Neural progenitor cell (in vitro differentiated cells): ENCODE measurements around the gene HHLA2. TPM values are rescaled to one million over a fixed set of nuclear protein-coding genes. Genes with fewer than 3 reads are reported as not detected.
"Not testable (repeated sequence)": the region's sequence is repeated elsewhere in the genome, so short reads cannot be mapped to it uniquely, and the experiment has no call there.

ENCODE experiments used
- DNase-seq: peaks from one replicate; pipeline ENCODE4 v3.0.0-alpha.2; 2016; ENCODE audit warnings: low spot score
- H2AFZ ChIP-seq: fragments of 200-600 bp; sonication (generic); replicated peaks from 2 replicates; pipeline ENCODE4 v1.6.1; 2016; ENCODE audit warnings: antibody characterized with exemption
- H3F3A ChIP-seq: fragments of 200-600 bp; sonication (generic); 2 replicates; pipeline ENCODE4 v1.6.1; 2016; ENCODE audit warnings: antibody characterized with exemption, low read depth
- H3K27ac ChIP-seq: fragments of 200-600 bp; sonication (generic); 2 replicates; pipeline ENCODE4 v1.5.1; 2016; ENCODE audit warnings: mild to moderate bottlenecking
- H3K27me3 ChIP-seq: fragments of 200-600 bp; sonication (generic); 2 replicates; pipeline ENCODE4 v1.6.1; 2016; ENCODE audit warnings: mild to moderate bottlenecking, moderate library complexity
- H3K36me3 ChIP-seq: fragments of 200-600 bp; sonication (generic); 2 replicates; pipeline ENCODE4 v1.5.1; 2016
- H3K4me1 ChIP-seq: fragments of 200-600 bp; sonication (generic); 2 replicates; pipeline ENCODE4 v1.6.1; 2016; ENCODE audit warnings: mixed run types
- H3K4me2 ChIP-seq: fragments of 200-600 bp; sonication (generic); 2 replicates; pipeline ENCODE4 v1.6.1; 2016
- H3K4me3 ChIP-seq: fragments of 200-600 bp; sonication (generic); 2 replicates; pipeline ENCODE4 v1.5.1; 2016
- H3K79me2 ChIP-seq: fragments of 200-600 bp; sonication (generic); 2 replicates; pipeline ENCODE4 v1.6.1; 2016; ENCODE audit warnings: low read depth
- H3K9ac ChIP-seq: fragments of 200-600 bp; sonication (generic); 2 replicates; pipeline ENCODE4 v1.6.1; 2016
- H3K9me3 ChIP-seq: fragments of 200-600 bp; sonication (generic); 2 replicates; pipeline ENCODE4 v1.5.1; 2016; ENCODE audit warnings: low read depth
- H4K20me1 ChIP-seq: fragments of 200-600 bp; sonication (generic); 2 replicates; pipeline ENCODE4 v1.6.1; 2016; ENCODE audit warnings: low read depth
- H3K27ac Mint-ChIP-seq: 3 replicates; pipeline ENCODE4 v1.8.0; 2021; ENCODE audit warnings: mixed read lengths
- H3K27me3 Mint-ChIP-seq: 2 replicates; pipeline ENCODE4 v1.8.0; 2022; ENCODE audit warnings: low read depth, mild to moderate bottlenecking, inconsistent platforms, moderate library complexity, mixed read lengths; ENCODE audit not compliant: insufficient read depth
- H3K36me3 Mint-ChIP-seq: 3 replicates; pipeline ENCODE4 v1.8.0; 2021; ENCODE audit warnings: mixed read lengths
- H3K4me1 Mint-ChIP-seq: 3 replicates; pipeline ENCODE4 v1.8.0; 2021; ENCODE audit warnings: mixed read lengths
- H3K4me3 Mint-ChIP-seq: 3 replicates; pipeline ENCODE4 v1.8.0; 2021; ENCODE audit warnings: mild to moderate bottlenecking, moderate library complexity, mixed read lengths
- H3K9me3 Mint-ChIP-seq: 3 replicates; pipeline ENCODE4 v1.8.0; 2020; ENCODE audit warnings: mixed read lengths
- EZH2 ChIP-seq: fragments of 200-600 bp; sonication (generic); IDR thresholded peaks from 2 replicates; pipeline ENCODE4 v1.6.1; 2017; ENCODE audit warnings: antibody characterized with exemption, mild to moderate bottlenecking, moderate library complexity
- EZH2phosphoT487 ChIP-seq: fragments of 200-600 bp; sonication (generic); IDR thresholded peaks from 2 replicates; pipeline ENCODE4 v1.6.1; 2017; ENCODE audit warnings: antibody characterized with exemption
- total RNA-seq: library from RNA; depleted of rRNA; stranded (reverse); fragments of >200 nt; gene quantifications from 2 replicates; pipeline ENCODE4 v1.2.3, GENCODE V29; 2015; ENCODE audit warnings: low replicate concordance
- TF ChIP-seq, protein P1 (sequence below): fragments of 200-600 bp; sonication (generic); IDR thresholded peaks from 2 replicates; pipeline ENCODE4 v1.5.1; 2017; ENCODE audit warnings: antibody characterized with exemption, mild to moderate bottlenecking

Gene HHLA2
- total RNA-seq, 1 donor from 2014 or later, result not detected

DNA sequence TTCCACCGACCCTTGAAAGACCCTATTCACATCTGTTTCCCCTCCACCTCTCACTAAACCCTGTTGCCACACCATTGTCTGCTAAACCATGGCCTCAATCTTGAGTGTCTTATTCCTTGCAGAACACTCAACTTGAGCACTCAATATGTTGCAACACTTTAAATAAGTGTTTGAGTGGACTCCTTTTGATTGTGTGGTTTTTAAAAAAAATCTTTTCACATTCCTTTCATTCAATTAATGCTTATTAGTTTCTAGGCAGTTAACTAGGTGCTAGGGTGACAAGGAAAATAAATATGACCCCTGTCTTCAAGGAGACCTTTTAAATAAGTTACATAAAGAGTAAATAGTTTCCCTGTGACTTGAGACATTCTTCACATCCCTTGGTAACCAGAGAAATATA lies 13.3 kb upstream of the HHLA2 start:
- Histone ChIP-seq H3K9ac (no peak overlapping the region), H3K4me2 (no peak overlapping the region), H3F3A (no peaks in the 10 kb centered on the region), H2AFZ (no peak overlapping the region), H3K4me1 (no peaks in the 10 kb centered on the region), H3K27me3 (no peaks in the 10 kb centered on the region), H3K36me3 (no peaks in the 10 kb centered on the region), H3K4me3 (no peak overlapping the region), H3K79me2 (no peaks in the 10 kb centered on the region), H3K27ac (no peak overlapping the region), H4K20me1 (no peaks in the 10 kb centered on the region), H3K9me3 (peaks cover 10% of the 10 kb centered on the region)
- no peak for DNase-seq
- Mint-ChIP-seq H3K27me3 (peaks cover 2% of the 10 kb centered on the region), H3K4me3 (no peak overlapping the region), H3K9me3 (peaks cover 11% of the 10 kb centered on the region), H3K36me3 (peaks cover 4% of the 10 kb centered on the region), H3K4me1 (no peaks in the 10 kb centered on the region), H3K27ac (no peak overlapping the region)
- no peak for TF ChIP-seq EZH2phosphoT487
- TF ChIP-seq, protein P1, sequence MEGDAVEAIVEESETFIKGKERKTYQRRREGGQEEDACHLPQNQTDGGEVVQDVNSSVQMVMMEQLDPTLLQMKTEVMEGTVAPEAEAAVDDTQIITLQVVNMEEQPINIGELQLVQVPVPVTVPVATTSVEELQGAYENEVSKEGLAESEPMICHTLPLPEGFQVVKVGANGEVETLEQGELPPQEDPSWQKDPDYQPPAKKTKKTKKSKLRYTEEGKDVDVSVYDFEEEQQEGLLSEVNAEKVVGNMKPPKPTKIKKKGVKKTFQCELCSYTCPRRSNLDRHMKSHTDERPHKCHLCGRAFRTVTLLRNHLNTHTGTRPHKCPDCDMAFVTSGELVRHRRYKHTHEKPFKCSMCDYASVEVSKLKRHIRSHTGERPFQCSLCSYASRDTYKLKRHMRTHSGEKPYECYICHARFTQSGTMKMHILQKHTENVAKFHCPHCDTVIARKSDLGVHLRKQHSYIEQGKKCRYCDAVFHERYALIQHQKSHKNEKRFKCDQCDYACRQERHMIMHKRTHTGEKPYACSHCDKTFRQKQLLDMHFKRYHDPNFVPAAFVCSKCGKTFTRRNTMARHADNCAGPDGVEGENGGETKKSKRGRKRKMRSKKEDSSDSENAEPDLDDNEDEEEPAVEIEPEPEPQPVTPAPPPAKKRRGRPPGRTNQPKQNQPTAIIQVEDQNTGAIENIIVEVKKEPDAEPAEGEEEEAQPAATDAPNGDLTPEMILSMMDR, result no peak
- no peak for TF ChIP-seq EZH2

DNA sequence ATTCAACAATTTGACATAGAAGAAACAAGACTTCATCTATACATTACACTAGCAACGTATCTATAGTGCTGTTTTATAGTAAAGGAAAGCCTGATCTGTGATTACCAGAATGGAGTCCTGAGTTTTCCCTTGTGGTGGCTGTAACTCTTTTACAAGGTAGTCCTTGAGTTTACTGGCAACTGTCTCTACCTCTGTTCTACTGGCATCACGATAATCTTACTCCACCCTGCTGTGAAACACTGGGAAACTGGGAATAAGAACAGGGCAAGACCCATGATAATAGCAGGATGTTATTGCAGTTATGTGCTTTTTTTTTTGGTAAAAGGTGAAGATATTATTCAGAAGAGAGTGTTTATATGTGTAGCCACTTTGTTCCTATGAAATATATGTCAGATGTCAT lies 12.4 kb upstream of the HHLA2 start:
- H3K9me3 Mint-ChIP-seq, result peaks cover 5% of the 10 kb centered on the region
- Histone ChIP-seq H3K27ac (no peak overlapping the region), H2AFZ (no peak overlapping the region), H3K9ac (no peak overlapping the region), H3K4me1 (no peaks in the 10 kb centered on the region), H3F3A (no peaks in the 10 kb centered on the region), H3K79me2 (no peaks in the 10 kb centered on the region), H3K27me3 (no peaks in the 10 kb centered on the region), H3K4me2 (no peak overlapping the region), H4K20me1 (no peaks in the 10 kb centered on the region), H3K36me3 (no peaks in the 10 kb centered on the region), H3K9me3 (peaks cover 2% of the 10 kb centered on the region), H3K4me3 (no peak overlapping the region)
- DNase-seq, result no peak
- H3K27me3 Mint-ChIP-seq, result no peaks in the 10 kb centered on the region
- H3K27ac Mint-ChIP-seq, result no peak overlapping the region
- no peak overlapping the region for H3K4me3 Mint-ChIP-seq
- H3K4me1 Mint-ChIP-seq, result no peaks in the 10 kb centered on the region
- TF ChIP-seq EZH2 (no peak), EZH2phosphoT487 (no peak)
- TF ChIP-seq, protein P1, result no peak
- peaks cover 1% of the 10 kb centered on the region for H3K36me3 Mint-ChIP-seq

DNA sequence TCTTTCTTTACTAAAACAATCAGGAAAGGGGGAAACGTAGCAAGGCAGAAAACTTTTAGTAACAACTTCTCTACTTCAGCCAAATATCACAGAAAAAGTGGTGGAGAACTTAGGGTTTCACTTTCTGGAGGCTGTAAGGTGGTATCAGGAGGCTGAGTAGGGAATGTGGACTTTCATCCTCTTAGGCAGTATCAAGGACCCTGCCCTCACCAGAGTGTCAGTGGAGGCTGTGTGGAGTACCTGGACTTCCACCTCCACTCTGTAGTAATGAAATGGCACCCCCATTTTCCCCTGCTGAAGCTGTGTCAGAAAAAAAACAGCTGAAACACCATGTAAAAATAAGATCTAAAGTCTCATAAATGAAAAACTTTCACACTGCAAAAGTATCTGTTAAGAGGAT lies 11.2 kb upstream of the HHLA2 start:
- H3K36me3 Mint-ChIP-seq, result no peaks in the 10 kb centered on the region
- H3K36me3 ChIP-seq, result no peaks in the 10 kb centered on the region
- H3K4me3 Mint-ChIP-seq, result no peak overlapping the region
- H3K9ac ChIP-seq, result no peak overlapping the region
- no peak overlapping the region for H2AFZ ChIP-seq
- no peak overlapping the region for H3K4me2 ChIP-seq
- no peaks in the 10 kb centered on the region for H3K4me1 Mint-ChIP-seq
- DNase-seq, result no peak
- no peaks in the 10 kb centered on the region for H3K27me3 Mint-ChIP-seq
- H3K9me3 Mint-ChIP-seq, result no peaks in the 10 kb centered on the region
- H4K20me1 ChIP-seq, result no peaks in the 10 kb centered on the region
- H3K27ac Mint-ChIP-seq, result no peak overlapping the region
- H3K27me3 ChIP-seq, result no peaks in the 10 kb centered on the region
- no peaks in the 10 kb centered on the region for H3F3A ChIP-seq
- no peaks in the 10 kb centered on the region for H3K9me3 ChIP-seq
- H3K4me3 ChIP-seq, result no peak overlapping the region
- TF ChIP-seq, protein P1, result no peak
- TF ChIP-seq EZH2phosphoT487 (no peak), EZH2 (no peak)
- H3K79me2 ChIP-seq, result no peaks in the 10 kb centered on the region
- no peaks in the 10 kb centered on the region for H3K4me1 ChIP-seq
- no peak overlapping the region for H3K27ac ChIP-seq

DNA sequence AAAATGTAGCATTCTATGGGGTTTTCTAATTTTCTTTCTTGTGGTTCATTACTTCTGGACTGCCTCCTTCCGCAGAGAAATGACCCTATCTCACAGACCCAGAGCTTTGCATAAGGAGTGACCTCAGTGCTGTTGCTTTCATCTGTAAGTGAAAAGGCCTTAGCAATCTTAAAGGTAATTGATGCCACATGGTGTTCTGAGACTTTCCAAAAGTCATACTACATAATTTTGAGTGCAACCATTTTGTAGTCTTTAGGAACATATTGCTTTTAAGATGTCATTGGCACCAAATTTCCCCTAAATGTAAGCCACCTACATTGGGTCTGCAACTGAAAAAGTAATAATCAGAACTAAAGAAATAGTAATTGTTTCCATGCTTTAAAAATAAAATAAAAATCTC lies 9.2 kb upstream of the HHLA2 start:
- Histone ChIP-seq H3K9ac (no peak overlapping the region), H3K4me2 (no peak overlapping the region), H3K9me3 (no peaks in the 10 kb centered on the region), H3K36me3 (no peaks in the 10 kb centered on the region), H3K27ac (no peak overlapping the region), H3K27me3 (no peaks in the 10 kb centered on the region), H2AFZ (no peak overlapping the region), H3F3A (no peaks in the 10 kb centered on the region), H3K4me3 (no peak overlapping the region), H3K4me1 (no peaks in the 10 kb centered on the region), H3K79me2 (no peaks in the 10 kb centered on the region), H4K20me1 (no peaks in the 10 kb centered on the region)
- H3K4me3 Mint-ChIP-seq, result no peak overlapping the region
- no peaks in the 10 kb centered on the region for H3K36me3 Mint-ChIP-seq
- H3K27me3 Mint-ChIP-seq, result no peaks in the 10 kb centered on the region
- H3K27ac Mint-ChIP-seq, result no peak overlapping the region
- peaks cover 2% of the 10 kb centered on the region for H3K9me3 Mint-ChIP-seq
- DNase-seq, result no peak
- TF ChIP-seq EZH2phosphoT487 (no peak), EZH2 (no peak)
- TF ChIP-seq, protein P1, result no peak
- H3K4me1 Mint-ChIP-seq, result no peaks in the 10 kb centered on the region

DNA sequence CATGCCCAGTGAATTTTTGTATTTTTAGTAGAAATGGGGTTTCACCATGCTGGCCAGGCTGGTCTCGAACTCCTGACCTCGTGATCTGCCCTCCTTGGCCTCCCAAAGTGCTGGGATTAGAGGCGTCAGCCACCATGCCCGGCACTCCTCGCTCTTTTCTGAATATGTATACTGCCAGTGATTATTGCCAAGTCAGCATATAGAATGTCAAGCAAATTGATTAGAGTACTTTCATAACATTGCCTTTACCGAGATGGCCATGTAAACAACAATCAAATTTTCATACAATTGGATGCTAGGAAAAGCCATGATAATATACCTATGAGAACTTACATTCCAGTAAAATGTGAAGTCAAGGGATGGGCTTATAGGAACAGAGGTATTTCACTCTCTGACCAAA lies 8.2 kb upstream of the HHLA2 start:
- not testable (repeated sequence) for H3K4me2 ChIP-seq, H3K27ac ChIP-seq, H3K27me3 Mint-ChIP-seq, H3K9me3 Mint-ChIP-seq, H3F3A ChIP-seq, DNase-seq, H3K4me1 ChIP-seq, H3K9ac ChIP-seq, H3K4me3 ChIP-seq, H3K36me3 ChIP-seq, H3K79me2 ChIP-seq, H3K9me3 ChIP-seq, H3K27me3 ChIP-seq, H3K27ac Mint-ChIP-seq, H4K20me1 ChIP-seq, H3K36me3 Mint-ChIP-seq, H2AFZ ChIP-seq, H3K4me3 Mint-ChIP-seq, H3K4me1 Mint-ChIP-seq
